DOHH2 (cell line): ENCODE results near the gene CENPP.

Experiments
- EZH2phosphoT487 ChIP-seq: fragments of 200-600 bp; sonication (generic); IDR thresholded peaks from 2 replicates; pipeline ENCODE4 v1.6.1; 2017; ENCODE audit warnings: borderline replicate concordance, mild to moderate bottlenecking, antibody characterized with exemption, low read length, moderate library complexity, mixed read lengths
- TF ChIP-seq, protein P1 (sequence below): fragments of 200-600 bp; sonication (generic); IDR thresholded peaks from one replicate; pipeline ENCODE4 v1.5.1; 2014; ENCODE audit warnings: antibody characterized with exemption, mild to moderate bottlenecking, low read depth, low read length; ENCODE audit not compliant: poor library complexity, severe bottlenecking

DNA sequence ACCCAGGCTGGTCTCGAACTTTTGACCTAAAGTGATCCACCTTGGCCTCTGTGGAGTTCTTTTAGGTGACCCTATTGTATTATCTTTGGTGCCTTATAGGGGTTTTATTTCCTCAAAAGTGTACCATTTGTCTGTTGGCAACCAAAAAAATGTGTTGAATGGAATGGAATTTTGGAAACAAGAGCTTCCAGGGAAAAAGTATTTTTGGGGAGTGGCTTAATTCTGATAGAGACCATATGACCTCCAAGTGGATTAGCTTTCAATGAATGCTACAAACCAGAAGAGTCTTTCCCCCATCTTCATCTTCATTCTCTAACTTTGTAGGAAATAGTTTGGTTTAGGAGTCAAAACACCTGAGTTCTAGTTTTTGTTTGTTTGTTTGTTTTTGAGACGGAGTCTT is 82.1 kb downstream of the CENPP start:
- TF ChIP-seq, protein P1, sequence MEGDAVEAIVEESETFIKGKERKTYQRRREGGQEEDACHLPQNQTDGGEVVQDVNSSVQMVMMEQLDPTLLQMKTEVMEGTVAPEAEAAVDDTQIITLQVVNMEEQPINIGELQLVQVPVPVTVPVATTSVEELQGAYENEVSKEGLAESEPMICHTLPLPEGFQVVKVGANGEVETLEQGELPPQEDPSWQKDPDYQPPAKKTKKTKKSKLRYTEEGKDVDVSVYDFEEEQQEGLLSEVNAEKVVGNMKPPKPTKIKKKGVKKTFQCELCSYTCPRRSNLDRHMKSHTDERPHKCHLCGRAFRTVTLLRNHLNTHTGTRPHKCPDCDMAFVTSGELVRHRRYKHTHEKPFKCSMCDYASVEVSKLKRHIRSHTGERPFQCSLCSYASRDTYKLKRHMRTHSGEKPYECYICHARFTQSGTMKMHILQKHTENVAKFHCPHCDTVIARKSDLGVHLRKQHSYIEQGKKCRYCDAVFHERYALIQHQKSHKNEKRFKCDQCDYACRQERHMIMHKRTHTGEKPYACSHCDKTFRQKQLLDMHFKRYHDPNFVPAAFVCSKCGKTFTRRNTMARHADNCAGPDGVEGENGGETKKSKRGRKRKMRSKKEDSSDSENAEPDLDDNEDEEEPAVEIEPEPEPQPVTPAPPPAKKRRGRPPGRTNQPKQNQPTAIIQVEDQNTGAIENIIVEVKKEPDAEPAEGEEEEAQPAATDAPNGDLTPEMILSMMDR: no peak
- TF ChIP-seq EZH2phosphoT487: no peak
